ENCODE measurements around the gene RTN1.

Gene RTN1

GRCh38 chr14:59727073-59727661 is 143.4 kb downstream of the RTN1 start:
- intact Hi-C loops (cut with DNase I), result no loop called here
- DNase-seq, result peak in 3 of 10 donors; percentile 72 to 78 (median 73)

GRCh38 chr14:59711080-59711479 is 159.5 kb downstream of the RTN1 start:
- no peak for DNase-seq
- intact Hi-C loops (cut with DNase I), result no loop called here

- intact Hi-C loops (cut with DNase I), result loop anchor here (5.0 kb wide), 1 partner anchor 189 kb away; no protein-coding TSS in a partner anchor
- no peak for DNase-seq
These were observed 162.6 kb downstream of the RTN1 start for GRCh38 chr14:59707778-59708561.

- no peak for DNase-seq
- intact Hi-C loops (cut with DNase I), result loop anchor here (5.0 kb wide), 1 partner anchor 191 kb away; no protein-coding TSS in a partner anchor
These were observed 164.7 kb downstream of the RTN1 start for GRCh38 chr14:59705866-59706265.

DNA sequence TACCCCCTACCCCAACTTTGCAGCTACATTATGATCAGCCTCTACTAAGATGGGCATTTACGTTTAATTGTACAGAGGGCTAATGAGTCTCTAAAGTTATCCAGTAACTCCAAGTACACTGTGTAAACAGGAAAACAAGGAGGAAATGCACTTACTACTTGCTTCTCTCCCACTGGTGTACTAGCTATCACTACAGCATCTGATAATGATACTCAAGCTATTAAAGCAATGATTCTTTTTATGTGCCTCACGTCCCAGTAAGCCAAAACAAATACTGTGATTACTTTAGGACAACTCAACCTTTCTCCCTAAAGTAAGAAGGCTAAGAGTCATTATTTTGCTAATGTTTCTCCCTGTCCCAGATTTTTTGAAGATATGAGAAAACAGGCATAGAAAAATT is 165.3 kb downstream of the RTN1 start:
- DNase-seq, result no peak
- intact Hi-C loops (cut with DNase I), result loop anchor here (5.0 kb wide), 1 partner anchor 192 kb away; no protein-coding TSS in a partner anchor

DNA sequence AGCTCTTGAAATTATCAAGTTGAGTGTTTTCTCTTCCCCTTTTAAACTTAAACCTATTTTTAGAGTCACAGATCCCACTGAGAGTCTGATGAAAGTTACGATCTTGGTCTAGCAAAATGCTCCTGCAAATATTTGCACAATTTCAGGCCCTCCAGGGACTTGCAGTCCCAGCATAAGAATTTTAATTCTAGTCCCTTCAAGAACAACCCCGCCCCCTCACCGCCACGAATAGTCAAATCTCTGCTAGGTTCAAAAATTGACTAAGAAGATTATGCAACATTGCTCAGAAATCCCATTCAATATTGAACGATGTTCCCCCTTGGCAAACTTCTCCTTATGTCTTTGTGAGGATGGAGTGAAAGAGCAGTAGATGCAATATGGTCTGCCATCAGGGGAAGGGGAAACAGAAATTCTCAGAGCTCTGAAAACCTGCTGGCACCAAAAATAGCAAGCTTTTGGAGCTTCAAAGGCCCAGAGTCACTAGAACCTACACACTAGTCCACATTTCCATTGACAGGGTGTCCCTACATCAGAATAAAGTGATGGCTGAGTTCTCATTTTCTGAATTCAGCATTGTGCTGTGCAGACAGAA is 166.4 kb downstream of the RTN1 start:
- peak in 3 of 10 donors; percentile 21 to 82 (median 59) for DNase-seq
- intact Hi-C loops (cut with DNase I), result no loop called here

DNA sequence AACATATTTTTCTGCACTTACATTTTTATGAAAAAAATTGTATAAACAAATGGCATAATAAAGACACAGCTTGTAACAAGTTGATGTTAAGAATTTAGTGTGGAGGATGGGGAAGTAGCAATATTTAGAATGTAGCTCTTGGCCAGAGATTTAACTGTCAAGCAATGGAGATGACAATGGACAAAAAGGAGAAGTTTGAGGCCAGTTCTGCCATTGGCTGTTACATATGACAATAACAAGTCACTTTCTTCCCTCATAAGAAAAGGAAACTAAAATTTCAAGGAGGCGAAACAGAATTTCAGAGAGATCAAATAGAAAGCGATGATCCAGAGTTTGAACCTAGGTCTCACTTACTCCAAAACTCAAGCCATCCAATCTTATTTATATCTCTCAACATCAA is 171.1 kb downstream of the RTN1 start:
- DNase-seq, result no peak
- intact Hi-C loops (cut with DNase I), result no loop called here

DNA sequence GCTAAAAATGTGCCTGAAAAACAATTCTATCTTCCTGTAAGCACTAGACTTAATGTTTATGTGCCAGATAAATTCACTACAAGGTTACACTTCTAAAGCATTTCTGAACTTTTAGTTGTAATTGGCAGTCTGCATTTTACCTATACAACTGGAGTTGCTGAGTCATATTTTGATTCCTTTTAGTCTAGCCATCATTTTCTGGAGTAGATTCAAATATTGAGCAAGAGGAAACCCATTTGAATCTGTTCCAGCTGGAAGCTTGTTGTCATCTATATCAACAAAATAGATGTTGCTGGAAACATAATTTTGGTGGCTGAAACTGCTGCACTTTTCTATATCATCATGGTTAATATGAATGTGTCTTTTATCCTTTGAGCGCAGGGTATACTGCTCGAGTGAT is 171.8 kb downstream of the RTN1 start:
- DNase-seq, result no peak

DNA sequence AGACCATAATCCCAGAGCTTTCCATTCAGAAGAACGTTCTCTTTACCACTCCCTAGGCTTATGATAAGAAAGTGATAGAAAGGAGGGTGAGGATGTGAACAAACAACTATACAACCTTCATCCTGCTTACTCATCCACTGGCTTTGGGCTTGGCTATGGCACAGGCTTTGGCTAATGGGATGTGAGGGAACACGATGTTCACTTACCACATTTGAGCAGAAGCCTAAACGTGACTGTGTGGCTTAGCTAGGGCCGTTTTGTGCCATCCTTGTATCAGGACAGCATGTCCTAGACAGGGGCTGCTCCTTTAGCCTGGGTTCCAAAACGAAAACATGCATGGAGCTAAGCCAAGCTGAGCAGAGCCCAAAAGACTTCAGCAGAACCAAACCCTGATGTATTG is 175.4 kb downstream of the RTN1 start:
- intact Hi-C loops (cut with DNase I), result no loop called here
- no peak for DNase-seq

More for the DNA sequence above, 171.8 kb downstream of the RTN1 start:
- intact Hi-C loops (cut with DNase I), result no loop called here

DNA sequence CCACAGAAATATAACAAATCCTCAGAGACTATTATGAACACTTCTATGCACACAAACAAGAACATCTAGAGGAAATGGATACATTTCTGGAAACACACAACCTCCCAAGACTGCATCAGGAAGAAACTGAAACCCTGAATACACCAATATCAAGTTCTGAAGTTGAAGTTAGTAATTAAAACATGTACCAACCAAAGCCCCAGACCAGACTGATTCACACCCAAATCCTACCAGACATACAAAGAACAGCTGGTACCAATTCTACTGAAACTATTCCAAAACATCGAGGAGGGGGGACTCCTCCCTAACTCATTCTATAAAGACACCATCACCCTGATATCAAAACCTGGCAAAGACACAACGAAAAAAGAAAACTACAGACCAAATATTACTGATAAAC is 179.3 kb downstream of the RTN1 start:
- intact Hi-C loops (cut with DNase I), result no loop called here
- no peak for DNase-seq

DNA sequence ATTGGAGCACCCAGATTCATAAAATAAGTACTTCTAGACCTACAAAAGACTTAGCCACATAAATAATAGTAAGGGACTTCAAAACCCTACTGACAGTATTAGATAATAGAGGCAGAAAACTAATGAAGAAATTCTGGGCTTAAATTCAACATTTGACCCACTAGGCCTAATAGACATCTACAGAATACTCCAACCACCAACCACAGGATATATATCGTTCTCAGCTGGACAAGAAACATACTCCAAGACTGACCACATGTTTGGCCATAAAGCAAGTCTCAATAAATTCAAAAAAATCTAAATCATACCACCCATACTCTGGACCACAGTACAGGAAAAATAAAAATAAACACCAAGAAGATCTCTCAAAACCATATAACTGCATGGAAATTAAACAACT is 180.2 kb downstream of the RTN1 start:
- no peak for DNase-seq
- intact Hi-C loops (cut with DNase I), result no loop called here

- peak in 5 of 10 donors; percentile 18 to 88 (median 31) for DNase-seq
- intact Hi-C loops (cut with DNase I), result no loop called here
These were observed 182.1 kb downstream of the RTN1 start for GRCh38 chr14:59688224-59689170.

- intact Hi-C loops (cut with DNase I), result loop anchor here (2.0 kb wide), 1 partner anchor 55 kb away; no protein-coding TSS in a partner anchor
- no peak for DNase-seq
These were observed 182.9 kb downstream of the RTN1 start for GRCh38 chr14:59687663-59688062.

- DNase-seq, result no peak
- intact Hi-C loops (cut with DNase I), result no loop called here
These were observed 190.7 kb downstream of the RTN1 start for GRCh38 chr14:59679872-59680271.

- intact Hi-C loops (cut with DNase I), result no loop called here
- no peak for DNase-seq
These were observed 192.2 kb downstream of the RTN1 start for GRCh38 chr14:59678352-59678751.

GRCh38 chr14:59677771-59678231 is 192.8 kb downstream of the RTN1 start:
- DNase-seq, result no peak
- intact Hi-C loops (cut with DNase I), result no loop called here

DNA sequence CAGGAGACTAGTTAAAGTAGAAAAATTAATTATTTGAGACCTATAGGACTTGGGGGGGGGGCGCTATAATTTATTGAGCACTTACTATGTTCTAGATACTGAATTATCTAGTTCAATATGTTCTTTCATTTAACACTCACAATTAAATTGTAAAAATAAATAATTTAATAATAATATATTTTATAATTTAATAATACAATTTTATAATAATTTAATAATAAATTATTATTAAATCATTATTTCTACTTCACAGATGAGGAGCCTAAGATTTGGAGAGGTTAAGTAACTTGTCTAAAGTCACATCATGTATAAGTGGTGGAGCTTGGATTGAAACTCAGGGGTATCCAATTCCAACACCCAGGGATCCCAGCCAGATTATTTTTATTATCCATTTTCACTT is 195.2 kb downstream of the RTN1 start:
- no peak for DNase-seq
- intact Hi-C loops (cut with DNase I), result no loop called here

DNA sequence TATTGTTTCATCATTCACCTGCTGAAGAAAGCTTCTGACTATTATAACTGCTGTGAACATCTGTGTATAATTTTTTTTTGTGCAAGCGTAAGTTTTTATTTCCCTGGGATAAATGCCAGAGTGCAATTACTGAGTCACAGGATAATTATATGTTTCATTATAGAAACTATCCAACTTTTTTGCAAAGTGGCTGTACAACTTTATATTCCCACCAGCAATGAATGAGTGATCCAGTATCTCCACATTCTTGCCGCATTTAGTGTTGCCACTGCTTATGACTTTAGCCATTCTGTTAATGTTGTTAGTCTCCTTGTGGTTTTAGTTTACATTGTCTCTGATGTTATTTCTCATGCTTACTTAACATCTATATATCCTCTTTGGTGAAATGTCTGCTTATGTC is 205.8 kb downstream of the RTN1 start:
- DNase-seq, result no peak
- intact Hi-C loops (cut with DNase I), result no loop called here

DNA sequence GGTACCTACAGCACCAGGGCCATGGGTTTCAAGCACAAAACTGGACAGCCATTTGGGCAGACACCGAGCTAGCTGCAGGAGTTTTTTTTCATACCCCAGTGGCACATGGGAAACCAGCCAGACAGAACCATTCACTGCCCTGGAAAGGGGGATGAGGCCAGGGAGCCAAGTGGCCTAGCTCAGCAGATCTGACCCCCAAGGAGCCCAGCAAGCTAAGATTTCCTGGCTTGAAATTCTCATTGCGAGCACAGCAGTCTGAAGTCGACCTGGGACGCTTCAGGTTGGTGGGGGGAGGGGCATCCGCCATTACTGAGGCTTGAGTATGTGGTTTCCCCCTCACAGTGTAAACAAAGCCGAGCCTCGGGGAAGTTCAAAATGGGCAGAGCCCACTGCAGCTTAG is 212.8 kb downstream of the RTN1 start:
- intact Hi-C loops (cut with DNase I), result no loop called here
- peak in 1 of 10 donors; percentile 15 for DNase-seq

DNA sequence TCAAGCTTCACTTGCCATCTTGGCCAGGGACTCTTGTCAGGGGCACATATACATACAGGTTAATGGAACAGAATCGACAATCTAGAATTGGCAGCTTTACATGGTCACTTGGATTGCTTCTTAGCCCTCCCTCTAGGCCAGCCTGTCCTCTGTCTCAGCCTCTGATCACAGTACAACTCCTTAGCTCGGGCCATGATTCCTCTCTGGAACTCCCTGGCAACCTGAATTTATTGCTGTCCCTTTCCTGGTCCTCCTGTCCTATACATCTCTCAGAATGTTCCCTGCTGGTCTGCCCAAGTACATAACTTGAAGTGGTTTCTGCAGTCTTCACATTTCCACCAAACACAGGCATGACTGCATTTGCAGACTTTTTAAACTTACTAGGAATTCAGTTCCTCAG is 214.1 kb downstream of the RTN1 start:
- no peak for DNase-seq
- intact Hi-C loops (cut with DNase I), result no loop called here

Measured in posterior cingulate gyrus (tissue), 11 donors.